COLO668 (cell line): ENCODE results near the gene GREB1.
A peak's percentile ranks its signal among the peaks of the same experiment; 100 is the strongest.

ENCODE experiments used
- DNase-seq: peaks from one replicate; lab custom pipeline; 2025; ENCODE audit not compliant: unreplicated experiment; lab: John Stamatoyannopoulos, UW

The GREB1 gene

GRCh38 chr2:11509657-11510360 is 24.0 kb upstream of the GREB1 start:
- DNase-seq, result no peak

- DNase-seq, result no peak
Measured at GRCh38 chr2:11512431-11512830, 21.4 kb upstream of the GREB1 start.

DNA sequence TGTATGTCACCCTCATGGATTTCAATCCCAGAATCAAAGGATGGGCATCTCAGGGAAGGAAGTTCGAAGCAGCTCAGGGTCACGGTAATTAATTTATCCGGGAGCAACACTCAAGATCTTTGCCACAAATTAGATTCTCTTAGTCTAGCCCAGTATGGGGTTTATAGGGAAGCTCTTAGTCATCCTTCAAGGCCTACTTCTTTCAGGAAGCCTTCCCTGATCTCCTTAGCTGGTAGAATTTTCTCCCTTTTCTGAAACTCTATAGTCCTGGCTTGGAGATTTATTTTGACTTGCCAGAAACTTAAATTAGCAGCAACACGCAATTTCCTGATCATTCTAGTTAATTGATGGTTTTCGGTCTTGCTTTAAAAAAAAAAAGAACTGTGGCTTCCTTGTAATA is 20.5 kb upstream of the GREB1 start:
- DNase-seq, result no peak

DNA sequence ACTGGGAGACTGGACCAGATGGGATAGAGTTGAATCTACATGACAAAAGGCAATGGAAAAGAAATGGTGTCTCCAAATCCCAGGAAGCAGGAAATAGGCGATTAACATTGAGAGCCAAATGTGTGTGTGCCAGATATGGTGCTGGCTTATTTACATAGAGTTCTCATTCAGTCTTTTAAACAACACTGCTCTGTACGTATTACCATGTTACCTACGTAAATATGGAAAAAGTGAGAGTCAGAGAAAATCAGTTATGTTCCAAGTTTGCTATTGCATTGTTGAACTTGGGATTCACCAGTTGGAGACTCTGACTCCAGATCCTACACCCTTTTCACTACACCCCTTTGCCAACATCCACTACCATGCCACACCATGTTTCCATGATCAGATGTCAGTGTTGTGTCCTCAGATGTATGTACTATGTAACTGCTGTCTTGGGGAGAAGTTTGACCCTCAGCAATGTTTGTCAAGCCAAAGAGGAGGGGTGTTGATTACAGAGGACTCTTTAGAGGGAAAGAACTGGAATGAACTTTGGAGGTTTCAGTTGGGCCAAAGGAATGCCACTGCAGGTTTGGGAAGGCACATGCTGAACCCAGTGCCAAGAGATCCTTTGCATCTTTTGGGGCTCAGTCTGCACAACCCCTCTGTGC is 19.6 kb upstream of the GREB1 start:
- DNase-seq, result no peak

DNA sequence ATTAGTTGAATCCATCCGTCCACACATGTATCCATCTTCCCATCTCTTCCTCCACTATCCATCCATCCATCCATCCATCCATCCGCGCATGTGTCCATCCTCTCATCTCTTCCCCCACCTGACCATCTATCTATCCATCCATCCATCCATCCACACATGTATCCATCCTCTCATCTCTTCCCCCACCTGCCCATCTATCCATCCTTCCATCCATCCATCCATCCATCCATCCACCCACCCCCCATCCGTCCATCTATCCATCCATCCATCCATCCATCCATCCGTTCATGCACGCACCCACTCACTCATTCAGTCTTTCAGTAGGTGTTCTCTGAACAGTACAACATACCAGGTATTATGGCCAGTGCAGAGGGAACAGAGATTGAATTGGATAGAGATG is 18.9 kb upstream of the GREB1 start:
- DNase-seq, result no peak

GRCh38 chr2:11515490-11515981 is 18.3 kb upstream of the GREB1 start:
- DNase-seq, result no peak

GRCh38 chr2:11516984-11517648 is 16.7 kb upstream of the GREB1 start:
- DNase-seq, result no peak

- DNase-seq, result no peak
Measured at GRCh38 chr2:11517906-11518305, 15.9 kb upstream of the GREB1 start.

GRCh38 chr2:11520092-11520693 is 13.7 kb upstream of the GREB1 start:
- no peak for DNase-seq

GRCh38 chr2:11521775-11522174 is 12.1 kb upstream of the GREB1 start:
- DNase-seq, result no peak

GRCh38 chr2:11524470-11524869 is 9.4 kb upstream of the GREB1 start:
- DNase-seq, result no peak

DNA sequence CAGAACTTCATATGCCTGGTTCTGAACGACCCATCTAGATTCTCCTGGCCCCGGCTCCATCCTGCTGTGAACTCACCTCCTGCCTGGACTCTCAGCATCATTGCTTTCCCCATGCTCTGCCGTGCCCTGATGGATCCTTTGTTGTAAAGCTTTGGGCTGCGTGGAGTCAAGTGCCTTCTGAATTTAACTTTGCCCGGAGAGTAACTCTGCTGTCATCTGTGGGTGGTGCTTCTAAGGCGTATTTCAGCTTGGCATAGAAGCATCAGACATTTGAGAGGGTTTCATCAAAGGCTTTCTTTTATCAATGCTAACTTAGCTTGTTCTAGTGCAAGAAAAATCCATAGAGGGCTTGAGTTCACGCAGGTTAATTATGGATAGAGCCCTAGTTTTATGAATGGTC is 8.1 kb upstream of the GREB1 start:
- DNase-seq, result no peak

- no peak for DNase-seq
Measured at GRCh38 chr2:11527001-11527400, 6.8 kb upstream of the GREB1 start.

GRCh38 chr2:11528228-11528627 is 5.6 kb upstream of the GREB1 start:
- no peak for DNase-seq

- DNase-seq, result no peak
Measured at GRCh38 chr2:11530864-11531465, 2.9 kb upstream of the GREB1 start.

DNA sequence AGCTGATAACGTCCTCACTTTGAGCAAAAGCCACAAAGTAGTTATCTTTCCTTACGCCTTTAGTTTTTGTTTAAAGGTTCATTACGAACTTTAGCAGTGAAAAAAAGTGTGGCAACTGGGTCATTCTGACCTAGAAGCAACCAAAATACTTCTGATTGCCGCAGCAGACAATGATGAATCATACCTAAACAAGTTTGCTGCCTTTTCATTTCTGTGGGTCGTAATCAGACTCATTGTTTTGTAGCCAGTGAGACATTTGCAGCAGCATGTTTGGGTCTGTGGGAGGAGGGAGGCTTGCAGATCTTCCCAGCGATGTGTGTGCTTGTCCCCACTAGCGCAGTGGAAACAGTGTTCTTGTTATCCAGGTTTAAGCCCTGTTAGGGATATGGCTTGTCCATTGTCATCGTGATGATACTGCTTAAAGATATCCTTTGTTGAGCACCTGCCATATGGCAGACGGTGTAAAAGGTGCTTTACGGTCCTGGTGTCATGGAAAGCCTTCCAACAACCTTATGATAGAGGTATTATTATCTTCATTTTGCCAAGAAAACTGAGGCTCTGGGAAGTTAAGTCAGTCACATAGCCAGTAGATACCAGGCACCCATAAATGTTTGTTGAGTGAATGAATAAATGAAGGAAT is 1.3 kb upstream of the GREB1 start:
- no peak for DNase-seq

GRCh38 chr2:11534071-11534745 is 363 bp downstream of the GREB1 start:
- DNase-seq, result no peak

DNA sequence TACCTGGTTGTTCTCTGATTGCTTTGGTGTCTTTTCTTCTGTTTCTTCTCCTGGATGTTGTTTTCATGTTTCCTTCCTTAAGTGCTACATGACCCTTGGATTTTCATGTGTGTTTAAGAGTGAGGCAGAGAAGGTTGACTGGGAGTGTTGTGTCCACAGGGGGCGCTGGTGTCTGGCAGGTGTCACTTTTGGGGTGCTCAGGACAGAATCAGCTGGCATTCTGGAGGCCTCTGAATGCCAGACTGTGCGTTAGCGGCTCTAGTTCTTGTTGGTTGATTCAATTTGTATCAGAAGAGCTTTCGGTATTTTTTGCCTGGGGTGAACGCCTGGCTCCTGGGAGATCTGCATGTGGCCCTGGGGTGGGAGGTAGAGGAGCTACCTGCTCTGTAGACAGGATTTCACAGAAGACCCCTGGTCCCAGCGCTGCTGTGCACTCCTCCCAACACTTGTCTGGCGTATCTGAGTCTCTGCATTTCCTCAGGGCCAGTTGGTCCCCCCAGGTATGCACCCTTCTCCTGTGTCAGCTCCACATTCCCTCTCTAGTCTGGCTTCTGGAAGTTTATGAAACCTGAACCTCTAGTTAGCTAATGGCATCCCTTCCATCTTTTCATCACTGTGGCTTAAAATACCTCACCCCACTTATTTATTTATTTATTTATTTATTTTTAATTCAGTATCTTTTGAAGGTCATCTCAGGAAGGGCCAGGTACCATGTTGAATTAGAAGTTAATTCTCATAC is 1.1 kb downstream of the GREB1 start:
- DNase-seq, result peak; percentile 7

DNA sequence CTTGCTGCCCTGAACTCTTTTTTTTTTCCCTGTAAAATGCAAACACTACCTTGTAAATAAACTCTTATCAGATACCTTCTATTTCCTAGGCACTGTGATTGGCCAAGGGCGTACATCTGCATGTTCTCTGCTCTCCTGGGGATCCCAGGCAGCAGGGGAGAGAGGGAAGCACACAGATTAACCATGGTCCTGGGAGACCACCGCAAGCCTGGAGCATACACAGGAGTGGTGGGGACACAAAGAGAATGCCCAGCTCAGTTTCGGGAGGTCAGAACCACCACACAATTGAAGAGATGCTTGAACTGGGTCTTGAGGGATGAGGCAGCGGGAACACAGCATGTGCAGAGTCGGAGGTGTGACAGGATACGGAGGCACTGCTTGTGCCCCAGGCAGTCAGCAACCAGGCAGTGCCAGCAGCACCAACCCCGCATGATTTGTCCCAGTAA is 2.1 kb downstream of the GREB1 start:
- no peak for DNase-seq

DNA sequence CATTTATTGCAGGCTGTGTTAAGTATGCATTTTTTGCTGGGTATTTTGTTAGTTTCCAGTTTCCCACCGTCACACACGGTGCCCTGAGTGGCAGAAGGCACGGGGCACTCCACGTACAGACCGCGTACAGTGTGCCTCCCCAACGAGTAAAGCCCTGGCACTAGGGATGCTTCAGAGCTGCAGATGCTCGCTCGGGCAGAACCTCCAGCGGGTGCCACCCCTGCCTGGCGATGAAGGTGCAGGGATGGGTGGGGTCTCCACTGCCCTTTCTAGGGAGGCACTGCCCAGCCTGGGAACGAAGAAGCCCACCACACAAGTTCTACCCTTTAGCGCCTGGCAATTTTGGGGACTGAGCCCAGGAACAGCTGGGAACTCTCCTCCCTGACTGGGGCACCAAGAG is 4.1 kb downstream of the GREB1 start:
- DNase-seq, result no peak
